ENCODE measurements around the gene DENND2C.

Gene DENND2C, protein sequence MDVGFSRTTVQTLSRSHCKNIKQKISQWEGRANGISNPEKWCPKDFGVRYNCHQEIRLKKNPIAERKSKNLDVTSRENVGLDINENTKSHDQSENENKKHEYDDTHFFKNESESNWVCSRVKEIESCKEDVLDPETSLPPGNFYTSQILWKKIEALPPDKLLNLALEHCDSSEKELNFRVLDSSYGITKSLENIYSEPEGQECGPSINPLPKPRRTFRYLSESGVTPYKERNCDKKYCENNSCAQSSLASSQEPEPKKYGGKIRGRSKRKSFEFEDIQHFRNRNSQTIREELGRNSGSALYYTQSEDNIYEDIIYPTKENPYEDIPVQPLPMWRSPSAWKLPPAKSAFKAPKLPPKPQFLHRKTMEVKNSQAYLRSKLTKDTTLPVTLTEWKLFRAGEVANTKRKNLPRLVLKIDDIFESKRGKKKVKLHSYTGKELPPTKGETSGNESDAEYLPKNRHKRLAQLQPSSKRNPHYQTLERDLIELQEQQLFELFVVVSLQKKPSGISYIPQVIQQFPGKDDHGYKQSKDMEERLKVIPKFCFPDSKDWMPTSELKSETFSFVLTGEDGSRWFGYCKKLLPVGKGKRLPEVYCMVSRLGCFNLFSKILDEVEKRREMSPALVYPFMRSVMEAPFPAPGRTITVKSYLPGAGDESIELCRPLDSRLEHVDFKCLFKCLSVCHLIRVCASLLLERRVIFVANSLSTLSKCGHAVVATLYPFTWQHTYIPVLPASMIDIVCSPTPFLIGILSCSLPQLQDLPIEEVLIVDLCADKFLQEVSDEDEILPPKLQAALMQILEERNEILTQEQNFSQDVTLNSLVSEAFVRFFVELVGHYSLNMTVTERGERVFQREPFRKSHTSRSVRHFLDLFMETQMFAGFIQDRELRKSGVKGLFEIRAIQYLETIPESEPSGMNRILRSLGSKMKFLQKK

GRCh38 chr1:114669562-114670082 is at the start of gene DENND2C:
TSS of gene DENND2C (minus strand) at chr1:114670049. CDS start at chr1:114625984, 44,065 bp downstream.
- Histone ChIP-seq H3K9me3 (ENCODE audit: control insufficient read depth in 1 of 2, low read length in 2 of 2) (no peaks in the 10 kb centered on the region), H3K36me3 (ENCODE audit: control insufficient read depth in 1 of 2, insufficient read depth in 2 of 2, low read length in 2 of 2) (no peaks in the 10 kb centered on the region), H3K27me3 (ENCODE audit: control insufficient read depth in 1 of 2, insufficient read depth in 2 of 2, low read length in 2 of 2) (no peaks in the 10 kb centered on the region), H3K9ac (ENCODE audit: low read depth in 1 of 2, low read length in 2 of 2) (peak within 1 kb of the TSS; percentile 65 to 70), H3K27ac (ENCODE audit: low read depth, low read length) (peak within 1 kb of the TSS; percentile 58), H3K4me3 (ENCODE audit: low read depth in 1 of 2, low read length in 2 of 2) (peak within 1 kb of the TSS; percentile 69 to 90), H3K4me1 (ENCODE audit: control insufficient read depth in 1 of 2, insufficient read depth in 2 of 2, low read length in 2 of 2) (peaks cover 7 to 11% of the 10 kb centered on the region in 2 donors)

DNA sequence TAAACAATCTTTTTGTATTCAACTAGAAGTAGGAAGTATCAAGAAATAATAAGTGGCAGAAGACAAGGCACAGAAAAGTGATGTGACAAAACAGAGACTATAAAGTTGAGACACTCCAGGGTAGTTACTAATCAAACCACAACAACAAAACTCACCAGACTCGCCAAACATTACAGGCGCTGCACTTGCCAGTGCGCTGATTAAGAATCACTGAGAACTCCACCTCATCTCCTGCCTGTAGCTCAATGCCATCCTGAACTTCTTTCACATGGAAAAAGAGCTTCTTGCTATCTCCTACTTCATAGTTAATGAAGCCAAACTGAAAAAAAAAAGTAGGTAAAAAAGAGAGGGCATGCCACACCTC is 49.6 kb upstream of the DENND2C start:
- H3K36me3 ChIP-seq (ENCODE audit: control insufficient read depth in 1 of 2, insufficient read depth in 2 of 2, low read length in 2 of 2), result peaks cover 52 to 68% of the 10 kb centered on the region in 2 donors
- H3K9ac ChIP-seq (ENCODE audit: low read depth in 1 of 2, low read length in 2 of 2), result no peak overlapping the region
- no peak overlapping the region for H3K4me3 ChIP-seq (ENCODE audit: low read depth in 1 of 2, low read length in 2 of 2)
- no peak overlapping the region for H3K27ac ChIP-seq (ENCODE audit: low read depth, low read length)
- no peaks in the 10 kb centered on the region for H3K27me3 ChIP-seq (ENCODE audit: control insufficient read depth in 1 of 2, insufficient read depth in 2 of 2, low read length in 2 of 2)
- H3K9me3 ChIP-seq (ENCODE audit: control insufficient read depth in 1 of 2, low read length in 2 of 2), result no peaks in the 10 kb centered on the region
- peaks cover 10 to 16% of the 10 kb centered on the region in 2 donors for H3K4me1 ChIP-seq (ENCODE audit: control insufficient read depth in 1 of 2, insufficient read depth in 2 of 2, low read length in 2 of 2)

DNA sequence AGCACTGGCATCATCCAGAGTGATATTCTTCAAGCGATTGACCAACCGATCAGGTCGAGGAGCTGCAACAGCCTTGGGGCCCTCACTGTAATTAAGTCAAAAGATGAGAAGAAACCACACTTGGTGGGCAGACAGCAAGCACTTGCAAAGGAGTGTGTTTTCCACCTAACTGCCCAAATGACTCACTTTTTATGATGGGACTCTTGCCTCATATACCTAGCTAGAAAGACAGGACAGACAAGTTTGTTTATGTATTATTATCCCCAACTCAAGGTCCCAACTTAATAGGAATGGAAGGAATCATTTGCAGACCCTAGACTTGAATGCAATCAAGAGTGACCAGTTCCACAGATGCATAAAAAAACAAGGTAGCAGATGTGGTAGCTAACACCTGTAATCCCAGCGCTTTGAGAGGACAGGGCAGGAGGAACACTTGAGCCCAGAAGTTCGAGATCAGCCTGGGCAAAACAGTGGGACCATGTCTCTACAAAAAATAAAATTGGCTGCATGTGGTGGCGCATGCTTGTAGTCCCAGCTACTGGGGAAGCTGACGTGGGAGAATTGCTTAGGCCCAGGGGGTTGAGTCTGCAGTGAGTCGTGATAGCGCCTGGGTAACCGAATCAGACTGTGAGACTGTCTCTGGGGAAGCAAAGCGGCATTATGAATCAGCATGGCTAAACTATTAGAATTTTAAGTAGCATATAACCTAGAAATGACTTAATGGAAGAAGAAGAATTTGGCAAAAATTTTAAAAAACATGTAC is 49.0 kb upstream of the DENND2C start:
- Histone ChIP-seq H3K36me3 (ENCODE audit: control insufficient read depth in 1 of 2, insufficient read depth in 2 of 2, low read length in 2 of 2) (peaks cover 48 to 63% of the 10 kb centered on the region in 2 donors), H3K4me1 (ENCODE audit: control insufficient read depth in 1 of 2, insufficient read depth in 2 of 2, low read length in 2 of 2) (peaks cover 10 to 21% of the 10 kb centered on the region in 2 donors), H3K27me3 (ENCODE audit: control insufficient read depth in 1 of 2, insufficient read depth in 2 of 2, low read length in 2 of 2) (no peaks in the 10 kb centered on the region), H3K9ac (ENCODE audit: low read depth in 1 of 2, low read length in 2 of 2) (no peak overlapping the region), H3K9me3 (ENCODE audit: control insufficient read depth in 1 of 2, low read length in 2 of 2) (no peaks in the 10 kb centered on the region), H3K4me3 (ENCODE audit: low read depth in 1 of 2, low read length in 2 of 2) (no peak overlapping the region), H3K27ac (ENCODE audit: low read depth, low read length) (no peak overlapping the region)

- Histone ChIP-seq H3K36me3 (ENCODE audit: control insufficient read depth in 1 of 2, insufficient read depth in 2 of 2, low read length in 2 of 2) (peaks cover 29 to 47% of the 10 kb centered on the region in 2 donors), H3K4me1 (ENCODE audit: control insufficient read depth in 1 of 2, insufficient read depth in 2 of 2, low read length in 2 of 2) (peaks cover 10 to 36% of the 10 kb centered on the region in 2 donors)
Measured at GRCh38 chr1:114716304-114717170, 46.7 kb upstream of the DENND2C start, which contains the start of gene NRAS. TSS of gene NRAS (minus strand) at chr1:114716771. CDS start at chr1:114716160, 611 bp downstream.

DNA sequence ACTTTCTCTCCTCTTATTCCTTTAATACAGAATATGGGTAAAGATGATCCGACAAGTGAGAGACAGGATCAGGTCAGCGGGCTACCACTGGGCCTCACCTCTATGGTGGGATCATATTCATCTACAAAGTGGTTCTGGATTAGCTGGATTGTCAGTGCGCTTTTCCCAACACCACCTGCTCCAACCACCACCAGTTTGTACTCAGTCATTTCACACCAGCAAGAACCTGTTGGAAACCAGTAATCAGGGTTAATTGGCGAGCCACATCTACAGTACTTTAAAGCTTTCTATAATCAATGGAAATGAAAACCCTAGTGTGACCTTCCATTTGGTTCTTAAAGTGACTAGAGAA is 46.1 kb upstream of the DENND2C start:
- H3K36me3 ChIP-seq (ENCODE audit: control insufficient read depth in 1 of 2, insufficient read depth in 2 of 2, low read length in 2 of 2), result peaks cover 23 to 48% of the 10 kb centered on the region in 2 donors
- H3K9ac ChIP-seq (ENCODE audit: low read depth in 1 of 2, low read length in 2 of 2), result peak overlapping the region; percentile 94 to 100
- peak overlapping the region; percentile 96 to 100 for H3K4me3 ChIP-seq (ENCODE audit: low read depth in 1 of 2, low read length in 2 of 2)
- H3K4me1 ChIP-seq (ENCODE audit: control insufficient read depth in 1 of 2, insufficient read depth in 2 of 2, low read length in 2 of 2), result peaks cover 10 to 36% of the 10 kb centered on the region in 2 donors
- no peaks in the 10 kb centered on the region for H3K27me3 ChIP-seq (ENCODE audit: control insufficient read depth in 1 of 2, insufficient read depth in 2 of 2, low read length in 2 of 2)
- H3K27ac ChIP-seq (ENCODE audit: low read depth, low read length), result peak overlapping the region; percentile 91
- no peaks in the 10 kb centered on the region for H3K9me3 ChIP-seq (ENCODE audit: control insufficient read depth in 1 of 2, low read length in 2 of 2)

More at GRCh38 chr1:114716304-114717170, 46.7 kb upstream of the DENND2C start, which contains the start of gene NRAS:
- peak within 1 kb of the TSS; percentile 91 for H3K27ac ChIP-seq (ENCODE audit: low read depth, low read length)
- H3K27me3 ChIP-seq (ENCODE audit: control insufficient read depth in 1 of 2, insufficient read depth in 2 of 2, low read length in 2 of 2), result no peaks in the 10 kb centered on the region
- H3K9me3 ChIP-seq (ENCODE audit: control insufficient read depth in 1 of 2, low read length in 2 of 2), result no peaks in the 10 kb centered on the region
- peak within 1 kb of the TSS; percentile 96 to 100 for H3K4me3 ChIP-seq (ENCODE audit: low read depth in 1 of 2, low read length in 2 of 2)
- peak within 1 kb of the TSS; percentile 94 to 100 for H3K9ac ChIP-seq (ENCODE audit: low read depth in 1 of 2, low read length in 2 of 2)

DNA sequence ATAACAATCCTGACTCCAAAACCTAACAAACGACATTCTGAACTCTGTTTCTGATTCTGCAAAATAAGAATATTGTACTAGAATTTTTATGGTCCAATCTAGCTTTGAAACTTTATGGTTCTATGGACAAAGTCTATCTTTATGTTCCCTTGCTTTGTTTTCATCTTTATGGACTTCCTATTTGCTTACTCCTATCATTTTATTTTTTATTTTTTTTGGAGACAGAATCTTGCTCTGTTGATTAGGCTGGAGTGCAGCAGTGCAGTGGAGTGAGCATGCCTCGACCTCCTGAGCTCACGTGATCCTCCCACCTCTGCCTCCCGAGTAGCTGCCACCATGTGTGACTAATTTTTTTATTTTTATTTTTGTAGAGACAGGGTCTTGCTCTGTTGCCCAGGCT is 43.1 kb upstream of the DENND2C start:
- Histone ChIP-seq H3K4me3 (ENCODE audit: low read depth in 1 of 2, low read length in 2 of 2) (no peak overlapping the region), H3K9ac (ENCODE audit: low read depth in 1 of 2, low read length in 2 of 2) (no peak overlapping the region), H3K36me3 (ENCODE audit: control insufficient read depth in 1 of 2, insufficient read depth in 2 of 2, low read length in 2 of 2) (peaks cover 10 to 42% of the 10 kb centered on the region in 2 donors), H3K9me3 (ENCODE audit: control insufficient read depth in 1 of 2, low read length in 2 of 2) (no peaks in the 10 kb centered on the region), H3K27me3 (ENCODE audit: control insufficient read depth in 1 of 2, insufficient read depth in 2 of 2, low read length in 2 of 2) (no peaks in the 10 kb centered on the region), H3K4me1 (ENCODE audit: control insufficient read depth in 1 of 2, insufficient read depth in 2 of 2, low read length in 2 of 2) (peaks cover 10 to 32% of the 10 kb centered on the region in 2 donors), H3K27ac (ENCODE audit: low read depth, low read length) (no peak overlapping the region)

- Histone ChIP-seq H3K27ac (ENCODE audit: low read depth, low read length) (no peak overlapping the region), H3K4me1 (ENCODE audit: control insufficient read depth in 1 of 2, insufficient read depth in 2 of 2, low read length in 2 of 2) (peaks cover 3 to 24% of the 10 kb centered on the region in 2 donors), H3K27me3 (ENCODE audit: control insufficient read depth in 1 of 2, insufficient read depth in 2 of 2, low read length in 2 of 2) (no peaks in the 10 kb centered on the region), H3K9ac (ENCODE audit: low read depth in 1 of 2, low read length in 2 of 2) (no peak overlapping the region), H3K4me3 (ENCODE audit: low read depth in 1 of 2, low read length in 2 of 2) (no peak overlapping the region), H3K36me3 (ENCODE audit: control insufficient read depth in 1 of 2, insufficient read depth in 2 of 2, low read length in 2 of 2) (peaks cover 20 to 59% of the 10 kb centered on the region in 2 donors), H3K9me3 (ENCODE audit: control insufficient read depth in 1 of 2, low read length in 2 of 2) (no peaks in the 10 kb centered on the region)
Measured at GRCh38 chr1:114710360-114710759, 40.5 kb upstream of the DENND2C start.

DNA sequence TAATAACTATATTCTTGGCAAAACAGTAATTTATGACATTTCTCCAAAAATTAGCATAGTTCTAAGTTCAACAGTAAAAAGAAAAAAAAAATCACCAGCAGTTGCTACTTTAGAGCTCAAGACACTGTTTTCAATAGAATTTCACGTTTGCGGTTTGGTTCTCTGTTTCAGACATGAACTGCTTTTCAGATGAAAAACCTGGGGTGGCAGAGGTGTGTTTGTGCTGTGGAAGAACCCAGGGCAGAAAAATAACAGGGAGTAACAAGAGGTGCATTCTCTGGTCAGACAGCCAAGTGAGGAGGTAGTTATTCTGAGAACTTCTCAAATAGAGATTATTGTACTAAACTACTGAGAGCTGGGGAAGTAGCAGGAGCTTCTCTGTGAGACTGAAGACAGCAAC is 37.8 kb upstream of the DENND2C start:
- Histone ChIP-seq H3K4me3 (ENCODE audit: low read depth in 1 of 2, low read length in 2 of 2) (no peak overlapping the region), H3K9ac (ENCODE audit: low read depth in 1 of 2, low read length in 2 of 2) (no peak overlapping the region), H3K27ac (ENCODE audit: low read depth, low read length) (no peak overlapping the region), H3K9me3 (ENCODE audit: control insufficient read depth in 1 of 2, low read length in 2 of 2) (no peaks in the 10 kb centered on the region), H3K4me1 (ENCODE audit: control insufficient read depth in 1 of 2, insufficient read depth in 2 of 2, low read length in 2 of 2) (peaks cover 0 to 3% of the 10 kb centered on the region in 2 donors), H3K27me3 (ENCODE audit: control insufficient read depth in 1 of 2, insufficient read depth in 2 of 2, low read length in 2 of 2) (no peaks in the 10 kb centered on the region), H3K36me3 (ENCODE audit: control insufficient read depth in 1 of 2, insufficient read depth in 2 of 2, low read length in 2 of 2) (peaks cover 20 to 61% of the 10 kb centered on the region in 2 donors)

DNA sequence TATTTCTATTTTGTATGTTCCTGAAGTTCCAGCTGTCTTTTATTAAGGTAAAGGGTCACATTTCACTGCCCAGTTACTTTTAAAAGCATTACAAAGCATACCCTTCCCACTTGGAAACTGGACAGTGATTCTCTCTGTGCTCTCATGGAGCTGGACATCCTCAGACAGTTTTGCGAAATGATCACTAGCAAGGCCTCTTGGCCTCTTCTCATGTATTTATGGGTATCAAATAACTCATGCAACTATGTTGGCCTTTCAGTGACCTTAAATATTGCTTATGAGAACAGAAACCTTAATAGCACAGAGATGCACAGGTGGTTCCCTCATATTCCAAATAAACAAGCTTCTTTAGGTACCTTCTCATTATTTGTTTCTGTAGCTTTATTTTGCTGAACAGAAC is 33.4 kb upstream of the DENND2C start:
- Histone ChIP-seq H3K4me1 (ENCODE audit: control insufficient read depth in 1 of 2, insufficient read depth in 2 of 2, low read length in 2 of 2) (no peaks in the 10 kb centered on the region), H3K27me3 (ENCODE audit: control insufficient read depth in 1 of 2, insufficient read depth in 2 of 2, low read length in 2 of 2) (no peaks in the 10 kb centered on the region), H3K27ac (ENCODE audit: low read depth, low read length) (no peak overlapping the region), H3K36me3 (ENCODE audit: control insufficient read depth in 1 of 2, insufficient read depth in 2 of 2, low read length in 2 of 2) (peaks cover 11 to 28% of the 10 kb centered on the region in 2 donors), H3K9ac (ENCODE audit: low read depth in 1 of 2, low read length in 2 of 2) (no peak overlapping the region), H3K4me3 (ENCODE audit: low read depth in 1 of 2, low read length in 2 of 2) (no peak overlapping the region), H3K9me3 (ENCODE audit: control insufficient read depth in 1 of 2, low read length in 2 of 2) (no peaks in the 10 kb centered on the region)
